TTC549 (cell line): ENCODE data around the gene PNPLA5.
"Not testable (repeated sequence)": the region's sequence is repeated elsewhere in the genome, so short reads cannot be mapped to it uniquely, and the experiment has no call there.

ENCODE experiments used
- FAIRE-seq: peaks from 2 replicates; lab custom pipeline; 2012; peaks lifted over from hg19 to GRCh38; lab: Jason Lieb, UNC

The PNPLA5 gene

DNA sequence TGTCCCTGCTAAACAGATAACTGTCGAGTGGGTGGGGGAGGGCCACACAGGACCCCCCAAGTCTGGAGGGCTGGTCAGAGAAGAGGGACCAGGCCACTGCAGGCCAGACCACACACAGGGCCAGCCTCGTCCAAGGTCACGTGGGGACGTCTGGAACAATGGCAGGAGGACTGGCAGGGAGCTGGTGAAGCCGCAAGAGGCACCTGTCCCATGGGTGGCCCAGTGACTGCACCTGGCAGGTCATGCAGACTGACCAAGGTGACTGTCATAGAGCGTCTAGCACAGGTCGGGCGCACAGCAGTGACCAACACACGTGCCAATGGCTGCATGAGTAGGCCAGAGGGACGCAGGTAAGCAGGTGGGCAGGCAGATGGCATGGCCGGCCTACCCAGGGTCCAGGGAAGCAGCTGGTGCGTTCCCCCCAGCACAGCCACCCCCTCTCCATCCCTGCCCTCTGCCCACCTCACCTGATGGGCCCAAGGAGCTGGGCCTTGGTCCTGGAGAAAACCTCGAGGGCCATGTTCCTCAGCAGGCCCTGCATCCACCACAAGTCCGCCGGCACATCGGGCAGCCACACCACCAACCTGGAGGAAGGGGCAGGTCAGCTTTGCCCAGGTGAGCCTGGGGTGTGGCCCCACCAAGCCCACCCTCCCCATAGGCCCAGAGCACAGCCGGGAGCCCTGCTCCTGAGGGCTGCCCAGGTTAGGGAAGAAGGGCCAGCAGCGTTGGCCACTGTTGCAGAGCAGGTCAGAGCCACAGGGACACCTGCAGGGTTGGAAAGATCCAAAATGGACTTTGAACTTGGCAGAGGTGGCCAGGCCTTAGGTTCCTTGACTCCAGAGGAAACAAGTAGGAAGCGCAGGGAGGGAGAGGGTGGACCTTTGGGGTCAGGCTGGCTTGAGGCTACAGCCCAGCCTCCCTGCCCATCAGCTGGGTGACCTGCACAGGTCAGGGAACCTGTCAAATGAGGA lies 10.4 kb downstream of the PNPLA5 start:
- FAIRE-seq = no peak

GRCh38 chr22:43880541-43880991 lies 11.2 kb downstream of the PNPLA5 start:
- FAIRE-seq = no peak

GRCh38 chr22:43879901-43880540 lies 11.8 kb downstream of the PNPLA5 start:
- FAIRE-seq = no peak

DNA sequence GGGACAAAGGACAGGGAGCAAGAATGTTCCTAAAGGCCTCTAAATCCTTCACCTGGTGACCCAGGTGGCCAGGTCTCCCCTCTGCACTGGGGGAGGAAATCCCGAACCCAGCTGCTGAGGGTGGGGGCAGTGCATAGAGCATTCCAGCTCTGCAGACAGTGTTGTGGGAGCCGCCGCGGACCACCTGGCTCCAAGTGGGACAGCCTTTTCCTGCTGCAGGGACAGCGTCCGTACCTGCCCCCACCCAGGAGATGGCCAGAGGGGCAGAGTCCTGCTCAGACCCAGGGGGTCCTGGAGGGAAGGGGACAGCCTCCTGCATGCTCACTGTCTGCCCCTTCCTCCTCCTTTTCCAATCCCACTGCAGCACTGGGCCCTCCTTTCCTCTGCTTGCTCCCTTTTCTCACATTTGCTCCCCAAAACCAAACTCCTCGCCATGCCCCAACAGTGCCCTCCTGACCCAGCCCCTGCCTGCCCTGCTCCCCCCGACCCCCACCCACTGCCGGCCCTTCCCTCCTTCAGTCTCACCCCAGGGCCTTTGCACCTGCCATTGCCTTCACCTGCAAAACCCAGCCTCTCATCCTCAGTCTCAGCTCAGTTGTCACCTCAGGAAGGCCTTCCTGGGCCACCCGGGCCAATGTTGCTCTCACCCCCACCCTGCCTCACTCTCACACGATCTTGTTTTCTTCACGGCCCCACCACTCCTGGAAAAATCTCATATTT lies 12.8 kb downstream of the PNPLA5 start:
- FAIRE-seq = no peak

DNA sequence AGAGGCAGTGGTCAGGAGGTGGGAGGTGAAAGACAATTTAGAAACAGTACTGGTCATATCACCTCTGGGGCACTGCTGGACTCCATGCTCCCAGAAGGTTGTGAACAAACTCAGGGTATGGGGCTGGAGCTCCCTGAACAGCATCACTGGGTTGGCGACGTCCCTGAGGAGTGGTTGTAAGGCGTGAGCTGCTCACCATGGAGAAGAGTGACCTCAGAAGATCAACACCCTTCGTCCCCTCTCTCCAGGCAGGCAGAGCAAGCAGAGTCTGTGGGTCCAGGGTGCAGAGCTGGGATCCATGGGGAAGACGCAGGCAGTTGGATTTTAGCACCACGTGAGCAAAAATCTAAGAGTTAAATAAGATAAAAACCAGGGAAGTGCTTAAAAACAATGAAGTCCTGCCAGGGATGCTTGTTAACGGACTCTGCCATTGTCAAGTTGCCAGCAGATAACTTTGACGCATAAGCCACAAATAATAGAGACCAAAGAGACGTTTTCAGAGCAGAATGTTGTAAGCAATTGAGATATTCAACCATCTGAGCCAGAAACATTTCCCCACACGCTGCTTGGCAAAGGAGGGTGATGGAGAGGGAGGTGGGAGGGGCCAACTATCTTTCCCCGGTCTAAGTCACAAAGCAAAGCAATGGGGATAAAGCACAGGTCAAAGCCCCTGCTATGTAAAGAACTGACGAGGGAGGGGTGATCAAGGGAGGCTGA lies 13.6 kb downstream of the PNPLA5 start:
- no peak for FAIRE-seq

DNA sequence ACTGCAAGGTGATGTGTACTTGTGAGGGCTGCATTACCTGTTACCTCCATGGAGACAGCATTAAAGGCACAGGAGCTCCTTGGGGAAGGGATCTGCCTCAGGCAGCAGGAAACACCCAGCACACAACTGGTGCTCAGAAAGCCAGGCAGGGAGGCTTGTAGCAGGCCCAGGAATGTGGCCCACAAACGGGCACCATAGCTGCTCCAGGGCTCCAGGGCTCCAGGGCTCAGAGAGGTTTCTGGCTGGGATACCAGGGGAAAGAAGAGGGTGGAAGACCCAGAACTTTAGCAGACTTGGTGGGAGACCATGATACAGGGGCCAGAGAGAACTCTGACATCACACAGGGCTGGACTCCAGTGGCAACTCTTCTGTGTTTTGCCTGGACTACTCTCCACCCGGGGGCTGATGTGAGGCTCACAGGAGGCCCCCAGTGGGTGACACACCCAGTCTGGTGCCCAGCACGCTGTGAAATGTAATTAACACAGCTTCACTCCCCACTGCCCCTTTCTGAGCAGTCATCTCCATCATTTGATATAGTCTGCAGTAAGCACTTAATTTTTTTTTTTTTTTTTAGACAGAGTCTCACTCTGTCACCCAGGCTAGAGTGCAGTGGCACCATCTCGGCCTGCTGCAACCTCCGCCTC lies 14.8 kb downstream of the PNPLA5 start:
- no peak for FAIRE-seq

DNA sequence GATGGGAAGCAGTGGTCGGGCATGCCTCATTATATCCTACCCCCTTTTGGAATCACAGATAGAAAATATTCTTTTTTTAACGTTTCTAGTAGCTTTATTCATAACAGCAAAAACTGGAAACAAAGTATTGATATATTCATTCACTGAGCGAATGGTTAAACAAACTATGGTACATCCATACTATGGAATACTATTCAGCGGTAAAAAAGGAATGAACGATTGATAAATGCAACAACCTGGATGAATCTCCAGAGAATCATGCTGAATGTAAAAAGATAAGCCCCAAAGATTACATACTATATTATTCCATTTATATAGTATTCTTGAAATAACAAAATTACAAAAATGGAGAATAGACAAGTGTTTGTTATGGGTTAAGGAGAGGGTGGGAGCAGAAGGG lies 22.0 kb downstream of the PNPLA5 start:
- FAIRE-seq = no peak

DNA sequence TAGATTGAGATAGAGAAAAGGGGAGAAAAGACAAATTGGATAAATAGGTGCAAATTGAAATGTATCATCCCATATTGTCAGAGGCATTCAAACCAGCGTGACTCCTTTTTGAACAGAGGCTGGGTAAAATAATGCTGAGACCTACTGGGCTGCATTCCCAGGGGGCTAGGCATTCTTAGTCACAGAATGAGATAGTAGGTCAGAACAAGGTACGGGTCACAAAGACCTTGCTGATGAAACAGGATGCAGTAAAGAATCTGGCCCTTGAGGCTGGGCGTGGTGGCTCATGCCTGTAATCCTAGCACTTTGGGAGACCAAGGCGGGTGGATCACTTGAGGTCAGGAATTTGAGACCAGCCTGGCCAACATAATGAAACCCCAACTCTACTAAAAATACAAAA lies 22.8 kb downstream of the PNPLA5 start:
- not testable (repeated sequence) for FAIRE-seq

GRCh38 chr22:43867839-43868635 lies 23.8 kb downstream of the PNPLA5 start:
- FAIRE-seq = no peak

DNA sequence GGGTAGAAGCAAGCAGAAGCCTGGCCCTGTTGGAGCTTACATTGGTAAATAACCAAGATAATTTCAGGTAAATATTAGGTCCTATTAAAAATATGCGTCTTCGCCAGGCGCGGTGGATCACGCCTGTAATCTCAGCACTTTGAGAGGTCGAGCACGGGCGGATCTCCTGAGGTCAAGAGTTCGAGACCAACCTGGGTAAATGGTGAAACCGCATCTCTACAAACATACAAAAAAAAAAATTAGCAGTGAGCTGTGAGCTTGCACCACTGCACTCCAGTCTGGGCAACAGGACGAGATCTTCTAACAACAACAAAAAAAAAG lies 29.0 kb downstream of the PNPLA5 start:
- FAIRE-seq = no peak

- FAIRE-seq = no peak
Observed at GRCh38 chr22:43862074-43862881, 29.5 kb downstream of the PNPLA5 start, which contains the start of gene SULT4A1. Gene SULT4A1, minus strand, starts transcription at chr22:43862513. Its CDS starts 131 bp downstream, at chr22:43862382.

DNA sequence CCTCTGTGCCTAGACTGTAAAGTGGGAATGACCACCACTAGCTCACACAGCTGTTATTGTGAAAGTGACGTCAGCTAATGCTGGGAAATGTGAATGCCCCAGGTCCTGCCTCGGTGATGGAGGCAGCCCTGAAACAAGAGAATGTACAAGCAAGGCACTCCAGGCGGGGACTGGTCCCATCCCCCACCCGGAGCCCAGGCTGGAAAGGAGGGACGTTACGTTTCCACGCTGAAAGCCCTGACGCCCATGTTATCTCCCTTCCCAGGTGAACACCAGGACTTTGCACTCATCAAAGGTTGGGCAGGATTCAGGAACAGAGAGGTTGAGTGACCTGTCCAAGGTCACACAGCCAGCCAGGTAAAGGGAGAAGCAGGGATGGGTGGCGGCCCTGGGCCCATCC lies 30.3 kb downstream of the PNPLA5 start:
- no peak for FAIRE-seq

DNA sequence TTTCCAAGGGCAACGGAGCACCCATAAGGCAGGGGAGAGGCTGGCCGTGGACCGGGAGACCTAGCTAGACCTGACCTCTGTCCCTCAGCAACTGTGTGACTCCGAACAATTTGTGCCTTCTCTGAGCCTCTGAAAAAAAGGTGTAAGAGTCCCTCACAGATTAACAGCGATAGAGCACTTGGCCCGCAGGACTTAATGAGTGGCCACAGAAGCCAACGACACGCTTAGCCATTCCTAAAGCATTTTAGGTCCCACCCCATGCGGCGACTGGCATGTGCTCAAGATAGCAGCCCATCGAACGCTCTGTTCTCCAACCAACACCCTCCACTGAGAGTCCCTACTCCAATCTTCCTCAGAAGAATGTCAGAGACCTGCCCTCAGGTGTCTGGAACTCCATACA lies 31.0 kb downstream of the PNPLA5 start:
- FAIRE-seq = no peak

- FAIRE-seq = no peak
Observed at GRCh38 chr22:43860126-43860525, 31.7 kb downstream of the PNPLA5 start.

- FAIRE-seq = no peak
Observed at GRCh38 chr22:43859621-43860020, 32.2 kb downstream of the PNPLA5 start.

GRCh38 chr22:43859176-43859575 lies 32.6 kb downstream of the PNPLA5 start:
- FAIRE-seq = no peak

DNA sequence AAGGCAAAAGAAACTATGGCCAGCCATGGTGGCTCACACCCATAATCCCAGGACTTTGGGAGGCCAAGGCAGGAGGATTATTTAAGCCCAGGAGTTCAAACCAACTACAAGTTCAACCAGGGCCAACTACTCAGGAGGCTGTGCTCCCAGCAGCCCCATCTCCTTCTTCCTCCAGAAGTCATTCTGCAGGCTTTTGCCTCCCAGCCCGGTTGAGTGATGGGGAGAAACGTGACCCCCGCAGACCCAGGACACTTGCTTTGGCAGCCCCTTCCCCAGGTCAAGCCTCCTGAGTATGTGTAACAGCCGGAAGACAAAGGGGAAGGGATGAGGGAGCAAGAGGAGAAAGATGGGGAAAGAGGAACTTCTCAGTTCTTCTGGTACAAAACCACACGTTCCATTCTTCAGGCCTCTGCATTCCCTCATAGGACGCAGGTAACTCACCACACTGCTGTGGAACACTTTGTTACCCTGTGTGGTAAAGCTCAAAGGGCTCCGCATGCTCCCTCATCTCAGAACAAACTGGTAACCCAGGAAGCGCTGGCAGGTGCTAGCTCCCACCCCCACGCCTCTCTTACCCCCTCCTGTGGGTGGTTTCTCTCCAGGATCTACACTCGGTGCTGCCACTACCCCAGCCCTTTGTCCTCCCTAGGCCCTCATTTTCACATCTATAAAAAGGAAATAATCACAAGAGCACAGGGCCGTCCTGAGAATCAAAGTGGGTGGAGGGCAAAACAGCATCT lies 33.5 kb downstream of the PNPLA5 start:
- FAIRE-seq = no peak

DNA sequence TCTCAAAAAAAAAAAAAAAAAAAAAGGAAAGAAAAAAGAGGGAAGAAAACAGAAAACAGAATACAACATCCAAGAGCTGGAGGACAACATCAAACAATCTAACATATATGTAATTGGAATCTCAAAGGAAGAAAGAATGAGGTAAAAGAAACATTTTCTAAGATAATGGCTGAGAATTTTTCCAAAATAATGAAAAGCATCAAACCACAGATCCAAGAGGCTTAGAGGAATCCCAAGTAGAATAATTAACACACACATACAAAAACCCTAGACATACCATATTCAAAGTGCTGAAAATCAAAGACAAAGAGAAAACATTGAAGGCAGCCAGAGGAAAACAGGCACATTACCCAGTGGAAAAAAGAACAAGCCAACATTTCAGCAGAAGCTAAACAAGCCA lies 34.4 kb downstream of the PNPLA5 start:
- no peak for FAIRE-seq

- FAIRE-seq = no peak
Observed at GRCh38 chr22:43855431-43855830, 36.4 kb downstream of the PNPLA5 start.
